ENCODE measurements around the gene RPP14.

DNA sequence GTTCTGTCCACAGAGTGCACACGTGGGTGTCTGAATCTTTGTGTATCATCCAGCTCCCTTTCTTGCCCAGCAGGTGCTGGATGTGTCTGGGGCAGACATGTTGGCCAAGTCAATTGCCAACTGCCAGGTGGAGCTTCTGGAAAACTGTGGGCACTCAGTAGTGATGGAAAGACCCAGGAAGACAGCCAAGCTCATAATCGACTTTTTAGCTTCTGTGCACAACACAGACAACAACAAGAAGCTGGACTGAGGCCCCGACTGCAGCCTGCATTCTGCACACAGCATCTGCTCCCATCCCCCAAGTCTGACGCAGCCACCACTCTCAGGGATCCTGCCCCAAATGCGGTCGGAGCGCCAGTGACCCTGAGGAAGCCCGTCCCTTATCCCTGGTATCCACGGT lies 12.5 kb upstream of the RPP14 start:
- TF ChIP-seq, protein P1, sequence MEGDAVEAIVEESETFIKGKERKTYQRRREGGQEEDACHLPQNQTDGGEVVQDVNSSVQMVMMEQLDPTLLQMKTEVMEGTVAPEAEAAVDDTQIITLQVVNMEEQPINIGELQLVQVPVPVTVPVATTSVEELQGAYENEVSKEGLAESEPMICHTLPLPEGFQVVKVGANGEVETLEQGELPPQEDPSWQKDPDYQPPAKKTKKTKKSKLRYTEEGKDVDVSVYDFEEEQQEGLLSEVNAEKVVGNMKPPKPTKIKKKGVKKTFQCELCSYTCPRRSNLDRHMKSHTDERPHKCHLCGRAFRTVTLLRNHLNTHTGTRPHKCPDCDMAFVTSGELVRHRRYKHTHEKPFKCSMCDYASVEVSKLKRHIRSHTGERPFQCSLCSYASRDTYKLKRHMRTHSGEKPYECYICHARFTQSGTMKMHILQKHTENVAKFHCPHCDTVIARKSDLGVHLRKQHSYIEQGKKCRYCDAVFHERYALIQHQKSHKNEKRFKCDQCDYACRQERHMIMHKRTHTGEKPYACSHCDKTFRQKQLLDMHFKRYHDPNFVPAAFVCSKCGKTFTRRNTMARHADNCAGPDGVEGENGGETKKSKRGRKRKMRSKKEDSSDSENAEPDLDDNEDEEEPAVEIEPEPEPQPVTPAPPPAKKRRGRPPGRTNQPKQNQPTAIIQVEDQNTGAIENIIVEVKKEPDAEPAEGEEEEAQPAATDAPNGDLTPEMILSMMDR (conservative IDR thresholded peaks at IDR 0.05) = no peak
- TF ChIP-seq EZH2 (IDR thresholded peaks at IDR 0.05; ENCODE audit: low read depth) = no peak

All from PC-9 (cell line).